HK-2 (cell line): Measurements from ENCODE around the gene AGAP6.
"Not testable (repeated sequence)": the region's sequence is repeated elsewhere in the genome, so short reads cannot be mapped to it uniquely, and the experiment has no call there.

Experiments
- DNase-seq: peaks from one replicate; pipeline ENCODE4 v3.0.0-alpha.2; 2018; ENCODE audit not compliant: unreplicated experiment

The AGAP6 gene

GRCh38 chr10:49988376-49988775 is at the start of gene AGAP6:
Gene AGAP6, plus strand, starts transcription at chr10:49988406. Its CDS starts 310 bp downstream, at chr10:49988716.
- not testable (repeated sequence) for DNase-seq

DNA sequence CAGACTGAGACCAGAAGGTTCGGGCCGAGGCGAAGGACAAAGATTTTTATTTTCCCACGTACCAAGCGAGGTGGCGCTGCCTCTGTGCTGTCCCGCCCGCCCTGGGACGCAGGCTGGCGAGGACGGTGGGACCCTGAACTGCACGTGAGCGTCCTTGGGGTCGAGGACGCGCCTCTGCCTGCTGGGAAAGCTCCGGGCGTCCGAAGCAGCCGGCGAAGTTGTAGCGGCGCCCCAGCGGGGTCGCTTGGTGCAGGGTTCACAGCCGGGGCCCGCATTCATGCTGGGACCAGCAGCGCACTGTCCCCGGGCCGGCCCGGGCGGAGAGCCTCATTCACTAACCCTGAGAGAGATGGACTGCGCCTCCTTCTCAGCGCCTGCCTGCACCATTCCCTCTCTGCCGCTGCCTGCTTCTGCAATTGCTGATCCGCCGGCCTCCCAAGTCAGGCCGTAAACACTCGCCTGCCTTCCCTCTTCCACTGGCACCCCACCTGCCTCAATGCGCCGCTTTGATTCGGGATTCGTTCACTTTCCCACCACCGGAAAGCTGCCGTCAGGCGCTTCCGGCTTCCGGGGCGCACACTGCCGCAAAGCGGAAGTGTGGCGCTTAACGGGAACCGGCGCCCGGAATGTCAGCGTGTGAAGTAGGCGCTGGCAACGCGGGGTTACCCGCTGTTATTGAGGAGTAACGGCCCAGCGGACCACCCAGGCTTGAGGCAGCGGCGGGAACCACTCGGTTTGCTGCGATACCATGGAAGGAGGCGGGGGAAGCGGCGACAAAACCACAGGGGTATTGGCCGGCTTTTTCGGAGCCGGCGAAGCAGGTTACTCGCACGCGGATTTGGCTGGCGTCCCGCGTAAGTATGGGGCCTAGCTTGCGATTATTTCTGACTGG is 46.5 kb upstream of the AGAP6 start, which contains the start of the genes PARG and TIMM23B:
PARG (minus strand) TSS at position 581 of the 892 bp plus-strand sequence; CDS start at position 279, 302 bp downstream.
TIMM23B (plus strand) TSS at position 607 of the 892 bp plus-strand sequence; CDS start at position 749, 142 bp downstream.
- peak; percentile 83 for DNase-seq

DNA sequence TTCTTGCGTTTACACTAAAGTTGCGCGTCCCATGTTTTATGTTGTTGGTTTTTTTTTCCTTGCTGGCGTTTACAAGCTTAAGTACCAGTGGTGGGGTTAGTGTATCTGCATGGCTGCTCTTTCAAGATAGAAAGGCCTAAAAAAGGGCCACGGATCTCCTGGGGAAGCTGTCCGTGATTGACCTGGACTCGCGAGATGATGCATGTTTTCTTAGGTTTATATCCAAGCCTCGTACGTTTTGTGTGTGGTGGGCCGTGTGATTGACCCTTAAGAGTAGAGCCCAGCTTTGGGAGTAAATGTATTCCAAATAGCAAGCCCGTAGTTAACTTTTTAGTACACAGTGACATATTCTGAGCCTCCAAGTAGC is 45.9 kb upstream of the AGAP6 start:
- DNase-seq = not testable (repeated sequence)

DNA sequence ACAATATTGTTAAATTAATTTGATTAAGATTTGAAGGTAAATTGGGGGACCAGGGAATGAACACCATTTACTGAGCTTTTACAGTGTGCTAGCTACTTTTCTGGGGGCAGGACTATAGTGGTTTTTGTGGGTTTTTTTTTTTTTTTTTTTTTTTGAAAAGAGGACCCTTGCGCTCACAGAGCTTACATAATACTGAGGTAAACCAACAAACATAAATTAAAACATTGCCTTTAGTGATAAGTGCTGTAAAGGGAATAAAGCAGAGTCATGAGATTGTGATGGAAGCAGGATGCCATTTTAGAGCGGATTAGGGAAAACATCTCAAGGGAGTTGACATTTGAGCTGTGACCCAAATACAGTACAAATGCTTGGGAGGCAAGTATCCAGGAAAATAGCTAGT is 44.6 kb upstream of the AGAP6 start:
- DNase-seq = not testable (repeated sequence)

DNA sequence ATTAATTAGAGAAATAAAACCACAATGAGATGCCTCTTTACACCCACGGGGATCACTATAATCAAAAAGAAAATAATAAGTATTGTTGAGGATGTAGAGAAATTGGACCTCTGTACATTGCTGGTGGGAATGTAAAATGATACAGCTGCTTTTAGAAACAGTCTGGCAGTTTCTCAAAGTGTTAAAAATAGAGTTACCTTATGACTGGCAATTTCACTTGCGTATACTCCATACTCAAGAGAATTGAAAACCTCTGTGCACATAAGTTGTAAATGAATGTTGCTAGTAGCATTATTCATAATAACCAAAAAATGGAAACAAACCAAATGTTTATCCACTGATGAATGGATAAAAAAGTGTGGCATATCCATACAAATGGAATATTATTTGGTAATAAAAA is 40.1 kb upstream of the AGAP6 start:
- not testable (repeated sequence) for DNase-seq

- not testable (repeated sequence) for DNase-seq
Observed at GRCh38 chr10:49948737-49949136, 39.5 kb upstream of the AGAP6 start.

DNA sequence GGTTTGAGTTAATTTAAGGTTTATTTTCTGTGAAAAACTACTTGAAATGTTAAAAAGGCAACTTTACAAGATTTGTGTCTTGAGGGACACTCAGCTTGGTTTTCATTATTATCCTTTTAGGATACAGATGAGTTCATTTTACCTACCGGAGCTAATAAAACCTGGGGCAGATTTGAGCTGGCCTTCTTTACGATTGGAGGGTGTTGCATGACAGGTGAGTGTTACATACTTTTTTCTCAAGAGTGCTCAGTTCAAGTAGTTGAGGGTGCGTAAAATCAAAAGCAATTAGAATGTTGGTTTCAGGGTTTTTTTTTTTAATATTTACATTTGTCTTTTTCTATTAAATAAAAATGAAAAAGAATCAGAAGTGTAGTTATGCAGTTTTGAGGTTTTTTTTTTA is 36.2 kb upstream of the AGAP6 start:
- DNase-seq = not testable (repeated sequence)

DNA sequence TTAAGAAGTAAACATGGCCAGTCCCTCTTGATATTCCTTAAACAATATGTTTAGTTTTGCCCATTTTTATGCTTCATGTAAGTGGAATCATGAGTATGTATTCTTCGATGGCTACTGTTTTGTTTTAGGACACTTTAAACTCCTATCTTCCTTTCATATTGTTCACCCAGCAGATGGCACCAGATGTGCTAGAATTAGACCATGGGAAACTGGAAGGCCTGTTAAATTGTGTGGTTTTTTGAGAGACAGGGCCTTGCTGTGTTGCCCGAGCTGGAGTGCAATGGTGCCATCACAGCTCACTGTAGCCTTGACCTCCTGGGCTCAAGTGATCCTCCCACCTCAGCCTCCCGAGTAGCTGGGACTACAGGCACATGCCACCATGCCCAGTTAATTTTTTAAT is 35.1 kb upstream of the AGAP6 start:
- not testable (repeated sequence) for DNase-seq

- not testable (repeated sequence) for DNase-seq
Observed at GRCh38 chr10:49970331-49970857, 17.8 kb upstream of the AGAP6 start.

- DNase-seq = not testable (repeated sequence)
Observed at GRCh38 chr10:49971466-49971865, 16.7 kb upstream of the AGAP6 start.

DNA sequence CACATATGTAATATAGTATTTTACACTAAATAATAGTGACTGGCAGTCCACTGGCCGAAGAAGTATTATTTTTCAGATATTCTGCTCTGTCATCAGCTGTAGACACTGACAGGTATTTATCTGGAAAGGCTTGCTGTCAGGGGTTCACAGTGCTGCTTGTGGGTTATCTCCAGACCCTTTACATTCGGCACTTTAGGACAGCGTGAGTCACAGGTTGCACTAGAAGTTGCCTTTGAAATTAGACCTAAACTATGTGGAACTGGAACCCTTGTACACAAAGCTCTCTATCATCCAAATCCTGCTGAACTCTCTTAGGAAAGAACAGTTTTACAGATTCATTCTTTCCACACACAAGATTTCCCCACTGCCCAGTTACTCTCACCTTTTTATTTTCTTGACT is 16.1 kb upstream of the AGAP6 start:
- DNase-seq = not testable (repeated sequence)

DNA sequence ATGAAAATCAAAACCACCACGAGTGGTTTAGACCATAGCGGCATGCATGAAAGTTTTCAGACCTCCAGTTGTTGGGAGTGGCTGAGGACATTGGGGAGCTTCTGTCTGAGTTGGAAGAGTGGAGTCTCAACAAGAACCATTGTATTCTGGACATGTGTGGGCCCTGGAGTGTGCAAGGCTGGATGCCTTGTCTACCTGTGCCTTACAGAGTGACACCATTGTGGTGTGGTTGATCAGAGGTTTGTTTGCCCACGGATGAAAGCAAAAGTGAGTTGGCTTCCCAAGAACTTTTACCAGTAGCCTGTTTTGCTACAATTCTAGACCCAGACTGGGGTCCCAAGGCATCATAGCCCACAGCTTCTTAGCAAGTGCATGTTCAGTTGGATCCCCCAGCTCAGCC is 10.4 kb upstream of the AGAP6 start:
- DNase-seq = not testable (repeated sequence)

- not testable (repeated sequence) for DNase-seq
Observed at GRCh38 chr10:49987207-49987606, 999 bp upstream of the AGAP6 start.

GRCh38 chr10:49995321-49995720 is 7.1 kb downstream of the AGAP6 start:
- DNase-seq = not testable (repeated sequence)

DNA sequence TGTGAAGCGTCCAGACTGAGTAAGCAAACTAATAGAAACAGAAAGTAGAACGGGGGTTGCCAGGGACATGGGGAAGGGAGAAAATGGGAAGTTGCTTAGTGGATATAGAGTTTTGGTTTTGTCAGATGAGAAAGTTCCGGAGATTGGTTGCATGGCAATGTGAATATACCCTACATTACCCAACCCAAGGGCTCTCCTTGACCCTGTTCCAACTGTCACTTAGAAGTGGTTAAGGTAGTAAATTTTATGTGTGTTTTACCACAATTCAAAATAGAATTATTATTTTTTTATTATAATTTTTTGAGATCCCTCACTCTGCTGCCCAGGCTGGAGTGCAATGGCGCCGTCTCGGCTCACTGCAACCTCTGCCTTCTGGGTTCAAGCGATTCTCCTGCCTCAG is 25.8 kb downstream of the AGAP6 start:
- DNase-seq = not testable (repeated sequence)

DNA sequence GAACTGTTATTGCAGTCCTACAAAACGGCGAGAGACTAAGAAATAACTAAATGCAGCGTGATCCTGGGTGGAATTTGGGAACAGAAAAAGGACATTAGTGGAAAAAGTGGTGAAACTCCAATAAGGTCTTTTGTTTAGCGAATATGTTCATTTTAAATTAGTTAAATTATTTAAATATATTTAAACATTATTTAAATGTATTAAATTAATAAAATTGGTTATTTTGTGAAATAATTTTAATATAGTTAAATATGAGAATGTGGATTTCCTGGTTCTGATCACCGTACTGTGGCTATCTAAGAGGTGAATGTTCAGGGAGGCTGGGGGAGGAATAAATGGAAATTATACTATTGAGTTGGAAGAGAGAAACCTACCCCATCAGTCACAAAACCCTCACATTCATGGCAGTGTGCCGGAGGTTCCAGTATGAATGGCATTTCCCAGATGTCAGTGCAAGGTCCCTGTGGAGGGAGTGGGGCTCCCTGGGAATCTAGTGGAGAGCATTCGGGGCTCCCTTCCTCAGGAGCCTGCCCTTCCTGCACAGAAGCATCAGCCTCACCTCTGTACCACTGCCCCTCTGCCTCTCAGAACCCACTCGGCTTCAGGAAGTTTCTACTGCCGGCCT is 27.5 kb downstream of the AGAP6 start:
- not testable (repeated sequence) for DNase-seq

GRCh38 chr10:50016926-50017325 is 28.7 kb downstream of the AGAP6 start:
- not testable (repeated sequence) for DNase-seq

- DNase-seq = not testable (repeated sequence)
Observed at GRCh38 chr10:50017646-50018045, 29.4 kb downstream of the AGAP6 start.

DNA sequence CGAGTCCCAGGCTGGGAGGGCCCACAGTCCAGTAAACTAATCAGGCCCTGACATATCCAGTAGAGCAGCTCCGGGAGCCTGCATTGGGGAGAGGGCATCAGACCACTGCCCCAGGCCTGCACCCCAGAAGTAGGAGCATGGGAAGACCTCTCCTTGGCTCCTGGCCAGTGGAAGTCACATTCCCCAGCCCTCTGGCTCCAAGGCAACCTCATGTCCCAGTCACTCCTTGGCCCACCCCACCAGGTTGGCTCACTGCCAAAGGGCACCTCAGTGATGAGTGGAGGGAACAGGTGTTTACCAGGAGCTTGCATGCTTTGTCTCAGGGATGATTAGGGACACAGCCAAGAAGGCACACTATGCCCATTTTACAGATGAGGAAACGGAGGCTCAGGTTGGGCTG is 31.1 kb downstream of the AGAP6 start:
- not testable (repeated sequence) for DNase-seq

GRCh38 chr10:50020451-50021024 is 32.3 kb downstream of the AGAP6 start:
- DNase-seq = not testable (repeated sequence)

DNA sequence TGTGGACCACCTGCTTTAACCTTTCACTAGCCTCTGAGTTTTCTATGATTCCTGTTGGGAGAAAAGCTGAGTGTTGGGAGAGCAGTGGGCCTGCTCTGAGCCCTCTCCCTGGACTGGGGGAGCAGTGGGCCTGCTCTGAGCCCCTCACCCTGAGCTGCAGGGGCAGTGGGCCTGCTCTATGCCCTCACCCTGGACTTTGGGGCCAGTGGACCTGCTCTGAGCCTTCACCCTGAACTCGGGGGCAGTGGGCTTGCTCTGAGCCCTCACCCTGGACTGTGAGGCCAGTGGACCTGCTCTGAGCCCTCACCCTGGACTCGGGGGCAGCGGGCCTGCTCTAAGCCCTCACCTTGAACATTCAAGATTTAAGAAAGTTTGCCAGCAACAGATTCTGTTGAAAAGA is 33.4 kb downstream of the AGAP6 start:
- no peak for DNase-seq
